Cardiac muscle cell (in vitro differentiated cells and primary cell): ENCODE measurements around the gene EP400. TPM values are rescaled to one million over a fixed set of nuclear protein-coding genes. Genes with fewer than 3 reads are reported as not detected.

Experiments used
- DNase-seq, 2 donors: peaks; one replicate each; pipeline versions ENCODE4 v3.0.0 to v3.0.0-alpha.2; 2010 to 2017; ENCODE audit warnings: low read depth in 1 of 2, low spot score in 1 of 2
- H3K27ac ChIP-seq: fragments of 200-600 bp; sonication (generic); 2 replicates; pipeline ENCODE4 v1.5.1; 2016
- H3K27me3 ChIP-seq: fragments of 200-600 bp; sonication (generic); 2 replicates; pipeline ENCODE4 v1.6.0; 2016; ENCODE audit warnings: control low read depth
- H3K36me3 ChIP-seq: fragments of 200-600 bp; sonication (generic); 2 replicates; pipeline ENCODE4 v1.5.1; 2016; ENCODE audit warnings: control low read depth
- H3K4me1 ChIP-seq: fragments of 200-600 bp; sonication (generic); 2 replicates; pipeline ENCODE4 v1.8.1; 2017; ENCODE audit warnings: low read depth, mild to moderate bottlenecking, mixed run types
- H3K4me3 ChIP-seq: fragments of 200-600 bp; sonication (generic); 2 replicates; pipeline ENCODE4 v1.5.1; 2016; ENCODE audit warnings: mild to moderate bottlenecking
- H3K9me3 ChIP-seq: fragments of 200-600 bp; sonication (generic); 2 replicates; pipeline ENCODE4 v1.5.1; 2017; ENCODE audit warnings: low read depth, mild to moderate bottlenecking, control low read depth
- polyA plus RNA-seq: library from polyadenylated mRNA; unstranded; fragments of >200 nt; fragmentation: Nextera tagmentation; extraction: Ambion mirVana; gene quantifications from 2 replicates; pipeline ENCODE4 v1.2.1, GENCODE V29; 2016
- total RNA-seq: library from RNA; depleted of rRNA; stranded (reverse); fragments of >200 nt; gene quantifications from 2 replicates; pipeline ENCODE4 v1.2.3, GENCODE V29; 2016
- TF ChIP-seq, protein P1 (sequence below): IDR thresholded peaks from 2 replicates; pipeline ENCODE4 v1.5.1; 2012; ENCODE audit warnings: low read depth, mild to moderate bottlenecking, low read length

EP400 gene
- total and polyA plus RNA-seq, 2 experiments from 2014 or later: 14.6 to 28.4 TPM

DNA sequence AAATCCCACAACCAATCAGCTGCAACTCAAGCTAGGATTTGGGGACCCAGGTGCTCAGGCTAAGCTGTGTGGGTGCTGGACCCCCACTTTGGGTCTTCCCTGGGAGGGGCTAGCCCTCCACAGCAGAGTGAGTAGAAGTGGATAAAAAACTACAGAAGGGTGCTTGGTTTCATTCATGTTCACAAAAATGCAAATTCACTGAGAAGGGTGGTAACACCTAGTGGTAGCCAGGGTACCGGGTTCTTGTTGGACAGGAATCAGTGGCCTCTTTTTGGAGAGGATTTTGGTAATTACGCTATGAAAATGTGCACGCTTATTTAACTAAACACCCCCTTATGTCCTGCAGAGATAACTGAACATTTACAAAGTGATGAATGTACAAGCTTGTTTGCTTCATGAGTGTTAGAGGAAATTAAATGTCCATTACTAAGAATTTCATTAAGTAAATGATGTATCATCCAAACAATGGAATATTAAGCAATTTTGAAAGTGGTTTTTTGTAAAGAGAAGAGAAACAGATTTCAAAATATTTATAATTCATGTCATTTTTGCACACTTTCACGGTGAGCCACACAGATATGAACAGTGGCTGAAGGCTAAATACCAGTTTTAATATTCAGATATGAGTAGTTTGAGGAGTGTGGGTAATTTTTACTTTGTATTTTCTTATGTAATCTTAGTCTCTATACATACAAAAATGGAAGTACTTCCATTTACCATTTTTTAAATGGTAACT, 116.0 kb downstream of the EP400 start:
- TF ChIP-seq, protein P1, sequence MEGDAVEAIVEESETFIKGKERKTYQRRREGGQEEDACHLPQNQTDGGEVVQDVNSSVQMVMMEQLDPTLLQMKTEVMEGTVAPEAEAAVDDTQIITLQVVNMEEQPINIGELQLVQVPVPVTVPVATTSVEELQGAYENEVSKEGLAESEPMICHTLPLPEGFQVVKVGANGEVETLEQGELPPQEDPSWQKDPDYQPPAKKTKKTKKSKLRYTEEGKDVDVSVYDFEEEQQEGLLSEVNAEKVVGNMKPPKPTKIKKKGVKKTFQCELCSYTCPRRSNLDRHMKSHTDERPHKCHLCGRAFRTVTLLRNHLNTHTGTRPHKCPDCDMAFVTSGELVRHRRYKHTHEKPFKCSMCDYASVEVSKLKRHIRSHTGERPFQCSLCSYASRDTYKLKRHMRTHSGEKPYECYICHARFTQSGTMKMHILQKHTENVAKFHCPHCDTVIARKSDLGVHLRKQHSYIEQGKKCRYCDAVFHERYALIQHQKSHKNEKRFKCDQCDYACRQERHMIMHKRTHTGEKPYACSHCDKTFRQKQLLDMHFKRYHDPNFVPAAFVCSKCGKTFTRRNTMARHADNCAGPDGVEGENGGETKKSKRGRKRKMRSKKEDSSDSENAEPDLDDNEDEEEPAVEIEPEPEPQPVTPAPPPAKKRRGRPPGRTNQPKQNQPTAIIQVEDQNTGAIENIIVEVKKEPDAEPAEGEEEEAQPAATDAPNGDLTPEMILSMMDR: no peak
- Histone ChIP-seq H3K27ac (no peak overlapping the region), H3K4me1 (no peaks in the 10 kb centered on the region), H3K4me3 (no peak overlapping the region), H3K9me3 (no peaks in the 10 kb centered on the region), H3K36me3 (peaks cover 28% of the 10 kb centered on the region), H3K27me3 (no peaks in the 10 kb centered on the region)
- DNase-seq: no peak

DNA sequence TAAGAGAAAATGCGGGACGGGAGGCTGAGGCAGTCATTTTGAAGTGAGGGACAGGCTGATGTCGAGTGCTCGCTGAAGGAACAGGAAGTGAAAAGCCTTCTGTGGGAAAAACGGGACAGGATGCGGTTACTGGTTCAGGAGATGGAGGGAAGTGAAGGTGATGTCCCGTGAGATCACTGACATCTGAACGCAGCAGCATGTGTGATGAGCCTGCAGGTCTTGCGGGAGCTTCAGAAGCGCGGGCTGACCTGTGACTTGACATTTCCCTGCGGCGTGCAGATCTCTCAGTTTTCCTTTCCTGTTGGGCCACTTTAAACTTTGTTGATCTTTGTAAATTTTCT, 116.6 kb downstream of the EP400 start:
- Histone ChIP-seq H3K27ac (no peak overlapping the region), H3K9me3 (no peaks in the 10 kb centered on the region), H3K27me3 (no peaks in the 10 kb centered on the region), H3K36me3 (peaks cover 28% of the 10 kb centered on the region), H3K4me3 (no peak overlapping the region), H3K4me1 (no peaks in the 10 kb centered on the region)
- TF ChIP-seq, protein P1: no peak
- DNase-seq: no peak

DNA sequence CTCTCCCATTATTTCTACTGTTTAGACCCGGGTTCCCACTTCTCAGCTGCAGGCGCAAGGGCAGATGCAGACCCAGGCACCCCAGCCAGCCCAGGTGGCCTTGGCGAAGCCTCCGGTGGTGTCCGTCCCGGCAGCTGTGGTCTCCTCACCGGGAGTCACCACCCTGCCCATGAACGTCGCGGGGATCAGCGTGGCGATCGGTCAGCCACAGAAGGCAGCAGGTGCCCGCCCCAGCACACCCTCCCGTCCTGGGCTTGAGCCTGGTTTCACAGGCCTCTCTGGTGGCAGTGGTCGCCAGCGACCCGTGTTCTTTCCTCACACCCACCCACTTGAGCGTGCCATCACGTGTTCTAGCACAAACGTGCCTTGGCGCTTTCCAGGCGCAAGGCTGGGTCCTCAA, 117.0 kb downstream of the EP400 start:
- Histone ChIP-seq H3K36me3 (peaks cover 28% of the 10 kb centered on the region), H3K4me3 (no peak overlapping the region), H3K9me3 (no peaks in the 10 kb centered on the region), H3K27ac (no peak overlapping the region), H3K27me3 (no peaks in the 10 kb centered on the region), H3K4me1 (no peaks in the 10 kb centered on the region)
- DNase-seq: no peak
- TF ChIP-seq, protein P1: no peak

DNA sequence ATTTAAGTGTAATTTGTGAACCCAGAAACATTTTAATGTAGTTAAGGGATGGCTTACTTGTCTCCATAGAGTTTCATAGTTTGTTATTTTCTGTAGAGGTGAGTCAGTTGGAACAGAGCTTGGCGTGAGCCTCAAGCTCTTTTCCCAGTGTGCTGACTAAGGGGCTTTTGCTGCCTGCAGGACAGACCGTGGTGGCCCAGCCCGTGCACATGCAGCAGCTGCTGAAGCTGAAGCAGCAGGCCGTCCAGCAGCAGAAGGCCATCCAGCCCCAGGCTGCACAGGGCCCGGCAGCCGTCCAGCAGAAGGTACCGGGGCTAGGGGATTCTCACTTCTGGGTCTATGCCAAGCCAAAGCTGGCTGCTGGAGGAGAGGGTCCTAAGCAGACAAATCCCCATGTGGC, 117.4 kb downstream of the EP400 start:
- no peaks in the 10 kb centered on the region for H3K9me3 ChIP-seq
- DNase-seq: no peak
- H3K4me1 ChIP-seq: no peaks in the 10 kb centered on the region
- no peak overlapping the region for H3K27ac ChIP-seq
- no peaks in the 10 kb centered on the region for H3K27me3 ChIP-seq
- no peak overlapping the region for H3K4me3 ChIP-seq
- peaks cover 28% of the 10 kb centered on the region for H3K36me3 ChIP-seq
- TF ChIP-seq, protein P1: no peak

DNA sequence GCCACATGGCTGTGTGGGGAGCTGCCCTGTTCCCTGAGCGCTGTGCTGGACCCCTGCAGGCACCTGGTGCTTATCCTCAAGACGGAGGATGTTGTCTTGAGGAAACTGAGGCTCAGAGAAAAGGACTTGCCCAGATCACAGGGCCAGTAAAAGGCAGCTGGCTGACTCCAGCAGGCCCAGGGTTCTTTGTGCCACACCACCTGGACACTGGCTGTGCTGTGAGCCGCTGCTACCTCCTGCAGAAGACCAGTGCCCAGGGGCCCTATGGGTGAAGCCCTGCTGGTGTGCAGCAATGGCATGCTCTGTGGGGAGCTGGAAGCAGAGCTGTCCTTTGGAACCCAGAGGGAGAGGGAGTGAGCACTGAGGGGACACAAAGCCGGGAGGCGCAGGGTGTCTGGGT, 118.5 kb downstream of the EP400 start:
- H3K36me3 ChIP-seq: peaks cover 22% of the 10 kb centered on the region
- H3K27me3 ChIP-seq: no peaks in the 10 kb centered on the region
- DNase-seq: no peak
- H3K27ac ChIP-seq: no peak overlapping the region
- H3K4me3 ChIP-seq: no peak overlapping the region
- no peaks in the 10 kb centered on the region for H3K4me1 ChIP-seq
- H3K9me3 ChIP-seq: no peaks in the 10 kb centered on the region
- TF ChIP-seq, protein P1: no peak
